DND-41 (cell line): Measurements from ENCODE around the gene PTPRD.

Experiments used
- EZH2 ChIP-seq: IDR thresholded peaks from 3 replicates; pipeline ENCODE4 v1.6.1; 2012; ENCODE audit warnings: borderline replicate concordance, low read depth, mild to moderate bottlenecking, moderate library complexity, low read length, inconsistent platforms; ENCODE audit not compliant: severe bottlenecking
- TF ChIP-seq, protein P1 (sequence below): IDR thresholded peaks from 2 replicates; pipeline ENCODE4 v1.5.1; 2012; ENCODE audit warnings: borderline replicate concordance, low read length, moderate library complexity, mild to moderate bottlenecking; ENCODE audit not compliant: poor library complexity, severe bottlenecking; ENCODE audit errors: extremely low read depth

DNA sequence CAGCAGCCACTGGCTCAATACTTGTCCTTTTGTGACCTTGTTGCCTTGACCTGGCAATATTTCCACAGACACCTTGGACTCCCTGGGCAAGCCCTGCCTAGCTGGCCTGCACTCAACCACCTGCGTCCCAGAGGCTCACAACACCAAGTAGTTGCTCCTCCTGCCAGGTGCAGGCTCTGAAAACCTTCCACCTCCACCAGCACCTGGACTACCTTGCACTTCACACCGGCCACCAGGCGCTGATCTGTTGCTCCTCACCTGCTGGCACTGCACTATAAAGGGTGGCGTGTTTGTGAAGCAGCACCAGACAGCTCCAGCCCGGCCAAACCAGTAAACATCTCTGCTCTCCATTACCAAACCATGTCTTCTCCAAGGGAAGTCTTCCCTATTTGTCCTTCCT is 997.7 kb downstream of the PTPRD start:
- TF ChIP-seq, protein P1, sequence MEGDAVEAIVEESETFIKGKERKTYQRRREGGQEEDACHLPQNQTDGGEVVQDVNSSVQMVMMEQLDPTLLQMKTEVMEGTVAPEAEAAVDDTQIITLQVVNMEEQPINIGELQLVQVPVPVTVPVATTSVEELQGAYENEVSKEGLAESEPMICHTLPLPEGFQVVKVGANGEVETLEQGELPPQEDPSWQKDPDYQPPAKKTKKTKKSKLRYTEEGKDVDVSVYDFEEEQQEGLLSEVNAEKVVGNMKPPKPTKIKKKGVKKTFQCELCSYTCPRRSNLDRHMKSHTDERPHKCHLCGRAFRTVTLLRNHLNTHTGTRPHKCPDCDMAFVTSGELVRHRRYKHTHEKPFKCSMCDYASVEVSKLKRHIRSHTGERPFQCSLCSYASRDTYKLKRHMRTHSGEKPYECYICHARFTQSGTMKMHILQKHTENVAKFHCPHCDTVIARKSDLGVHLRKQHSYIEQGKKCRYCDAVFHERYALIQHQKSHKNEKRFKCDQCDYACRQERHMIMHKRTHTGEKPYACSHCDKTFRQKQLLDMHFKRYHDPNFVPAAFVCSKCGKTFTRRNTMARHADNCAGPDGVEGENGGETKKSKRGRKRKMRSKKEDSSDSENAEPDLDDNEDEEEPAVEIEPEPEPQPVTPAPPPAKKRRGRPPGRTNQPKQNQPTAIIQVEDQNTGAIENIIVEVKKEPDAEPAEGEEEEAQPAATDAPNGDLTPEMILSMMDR: no peak
- no peak for TF ChIP-seq EZH2
